GM12801 (cell line): ENCODE data around the gene ZBTB44.

Experiments used
- TF ChIP-seq, protein P1 (sequence below): IDR thresholded peaks from one replicate; pipeline ENCODE4 v1.5.1; 2011; ENCODE audit warnings: control low read depth; ENCODE audit not compliant: insufficient read length; ENCODE audit errors: extremely low read depth

Gene ZBTB44

DNA sequence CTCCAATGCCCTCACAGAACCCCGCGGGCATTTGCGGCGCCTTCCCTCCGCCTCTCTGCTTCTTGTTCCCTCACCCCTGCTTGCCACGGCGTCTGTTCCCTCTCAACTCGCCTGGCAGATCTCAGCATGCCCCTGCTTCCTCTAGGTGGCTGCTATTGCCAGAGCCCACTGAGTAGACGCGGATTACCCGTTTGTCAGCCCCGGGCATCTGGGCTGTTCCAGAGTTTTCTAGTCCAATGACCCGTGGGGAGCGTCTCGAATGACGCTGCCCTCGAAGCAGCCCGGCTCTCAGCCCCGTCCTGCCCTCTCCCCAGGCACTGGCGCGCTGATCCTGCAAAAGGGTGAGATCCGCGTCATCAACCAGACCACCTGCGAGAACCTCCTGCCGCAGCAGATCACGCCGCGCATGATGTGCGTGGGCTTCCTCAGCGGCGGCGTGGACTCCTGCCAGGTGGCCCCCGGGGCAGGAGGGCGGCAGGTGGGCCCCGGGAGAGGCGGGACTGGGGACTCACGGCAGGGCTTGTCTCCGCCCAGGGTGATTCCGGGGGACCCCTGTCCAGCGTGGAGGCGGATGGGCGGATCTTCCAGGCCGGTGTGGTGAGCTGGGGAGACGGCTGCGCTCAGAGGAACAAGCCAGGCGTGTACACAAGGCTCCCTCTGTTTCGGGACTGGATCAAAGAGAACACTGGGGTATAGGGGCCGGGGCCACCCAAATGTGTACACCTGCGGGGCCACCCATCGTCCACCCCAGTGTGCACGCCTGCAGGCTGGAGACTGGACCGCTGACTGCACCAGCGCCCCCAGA, 105.4 kb downstream of the ZBTB44 start:
- TF ChIP-seq, protein P1, sequence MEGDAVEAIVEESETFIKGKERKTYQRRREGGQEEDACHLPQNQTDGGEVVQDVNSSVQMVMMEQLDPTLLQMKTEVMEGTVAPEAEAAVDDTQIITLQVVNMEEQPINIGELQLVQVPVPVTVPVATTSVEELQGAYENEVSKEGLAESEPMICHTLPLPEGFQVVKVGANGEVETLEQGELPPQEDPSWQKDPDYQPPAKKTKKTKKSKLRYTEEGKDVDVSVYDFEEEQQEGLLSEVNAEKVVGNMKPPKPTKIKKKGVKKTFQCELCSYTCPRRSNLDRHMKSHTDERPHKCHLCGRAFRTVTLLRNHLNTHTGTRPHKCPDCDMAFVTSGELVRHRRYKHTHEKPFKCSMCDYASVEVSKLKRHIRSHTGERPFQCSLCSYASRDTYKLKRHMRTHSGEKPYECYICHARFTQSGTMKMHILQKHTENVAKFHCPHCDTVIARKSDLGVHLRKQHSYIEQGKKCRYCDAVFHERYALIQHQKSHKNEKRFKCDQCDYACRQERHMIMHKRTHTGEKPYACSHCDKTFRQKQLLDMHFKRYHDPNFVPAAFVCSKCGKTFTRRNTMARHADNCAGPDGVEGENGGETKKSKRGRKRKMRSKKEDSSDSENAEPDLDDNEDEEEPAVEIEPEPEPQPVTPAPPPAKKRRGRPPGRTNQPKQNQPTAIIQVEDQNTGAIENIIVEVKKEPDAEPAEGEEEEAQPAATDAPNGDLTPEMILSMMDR, result no peak

DNA sequence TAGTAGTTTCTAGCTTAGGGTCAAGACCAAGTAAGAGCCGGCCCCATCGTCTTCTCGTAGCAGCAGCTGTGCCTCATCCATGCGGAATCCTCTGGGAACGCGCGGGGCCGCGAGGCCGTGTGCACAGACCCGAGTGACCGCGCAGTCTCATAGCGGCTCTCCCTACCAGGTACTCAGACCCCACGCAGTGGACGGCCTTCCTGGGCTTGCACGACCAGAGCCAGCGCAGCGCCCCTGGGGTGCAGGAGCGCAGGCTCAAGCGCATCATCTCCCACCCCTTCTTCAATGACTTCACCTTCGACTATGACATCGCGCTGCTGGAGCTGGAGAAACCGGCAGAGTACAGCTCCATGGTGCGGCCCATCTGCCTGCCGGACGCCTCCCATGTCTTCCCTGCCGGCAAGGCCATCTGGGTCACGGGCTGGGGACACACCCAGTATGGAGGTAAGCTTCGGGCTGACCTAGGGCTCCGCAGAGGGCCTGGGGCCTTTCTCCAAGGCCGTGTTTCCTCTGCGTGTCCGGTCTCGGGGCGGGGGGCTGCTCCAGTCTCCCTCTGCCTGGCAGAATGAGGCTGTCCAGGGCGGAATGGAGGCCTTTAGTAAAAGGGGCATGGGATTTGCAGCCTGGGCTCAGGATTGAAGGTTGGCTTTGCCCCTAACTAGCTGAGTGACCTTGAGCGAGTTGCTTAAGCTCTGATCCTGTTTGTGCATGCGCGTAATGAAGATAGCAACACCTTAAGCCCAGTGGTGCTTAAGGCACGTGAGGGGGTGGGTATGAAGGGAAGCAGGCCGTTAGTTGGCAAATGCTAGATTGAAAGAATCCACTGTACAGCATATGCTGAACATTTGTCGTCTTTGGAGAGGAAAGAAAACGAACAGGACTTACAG, 106.2 kb downstream of the ZBTB44 start:
- TF ChIP-seq, protein P1, result no peak

DNA sequence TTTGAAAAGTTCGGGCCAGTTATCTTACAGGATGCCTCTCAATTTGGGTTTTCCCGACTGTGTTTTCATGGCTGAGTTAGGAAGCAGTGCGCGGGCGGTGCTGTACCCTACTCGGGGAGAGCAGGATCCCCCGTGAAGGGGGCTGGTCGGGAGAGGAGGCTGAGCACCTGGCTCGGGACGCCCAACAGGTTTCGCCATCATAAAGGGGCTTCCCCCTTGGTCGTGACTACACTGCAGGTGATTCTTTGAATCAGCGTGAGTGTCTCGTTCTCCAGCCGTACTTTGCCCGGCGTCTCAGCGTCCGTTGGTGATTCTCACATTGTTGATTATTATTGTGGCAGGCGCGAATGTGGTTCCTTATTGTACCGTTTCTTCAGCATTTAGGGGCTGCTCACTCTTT, 108.6 kb downstream of the ZBTB44 start:
- TF ChIP-seq, protein P1, result no peak

DNA sequence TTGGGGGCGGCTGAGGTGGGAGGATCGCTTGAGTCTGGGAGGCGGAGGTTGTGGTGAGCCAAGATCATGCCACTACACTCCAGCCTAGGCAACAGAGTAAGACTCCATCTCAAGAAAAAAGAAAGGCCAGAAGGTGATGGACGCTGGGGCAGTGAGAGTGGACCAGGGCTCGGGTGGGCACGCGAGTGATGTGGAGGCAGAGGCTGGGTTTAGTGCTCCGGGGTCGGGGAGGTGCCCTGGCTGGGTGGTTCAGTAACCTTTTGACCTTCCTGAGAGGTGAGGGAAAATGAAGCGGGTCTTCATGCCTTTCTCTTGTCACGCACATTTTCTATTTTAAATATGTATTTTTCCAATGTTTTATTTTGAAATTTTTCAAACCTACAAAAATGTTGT, 110.0 kb downstream of the ZBTB44 start:
- TF ChIP-seq, protein P1, result no peak

DNA sequence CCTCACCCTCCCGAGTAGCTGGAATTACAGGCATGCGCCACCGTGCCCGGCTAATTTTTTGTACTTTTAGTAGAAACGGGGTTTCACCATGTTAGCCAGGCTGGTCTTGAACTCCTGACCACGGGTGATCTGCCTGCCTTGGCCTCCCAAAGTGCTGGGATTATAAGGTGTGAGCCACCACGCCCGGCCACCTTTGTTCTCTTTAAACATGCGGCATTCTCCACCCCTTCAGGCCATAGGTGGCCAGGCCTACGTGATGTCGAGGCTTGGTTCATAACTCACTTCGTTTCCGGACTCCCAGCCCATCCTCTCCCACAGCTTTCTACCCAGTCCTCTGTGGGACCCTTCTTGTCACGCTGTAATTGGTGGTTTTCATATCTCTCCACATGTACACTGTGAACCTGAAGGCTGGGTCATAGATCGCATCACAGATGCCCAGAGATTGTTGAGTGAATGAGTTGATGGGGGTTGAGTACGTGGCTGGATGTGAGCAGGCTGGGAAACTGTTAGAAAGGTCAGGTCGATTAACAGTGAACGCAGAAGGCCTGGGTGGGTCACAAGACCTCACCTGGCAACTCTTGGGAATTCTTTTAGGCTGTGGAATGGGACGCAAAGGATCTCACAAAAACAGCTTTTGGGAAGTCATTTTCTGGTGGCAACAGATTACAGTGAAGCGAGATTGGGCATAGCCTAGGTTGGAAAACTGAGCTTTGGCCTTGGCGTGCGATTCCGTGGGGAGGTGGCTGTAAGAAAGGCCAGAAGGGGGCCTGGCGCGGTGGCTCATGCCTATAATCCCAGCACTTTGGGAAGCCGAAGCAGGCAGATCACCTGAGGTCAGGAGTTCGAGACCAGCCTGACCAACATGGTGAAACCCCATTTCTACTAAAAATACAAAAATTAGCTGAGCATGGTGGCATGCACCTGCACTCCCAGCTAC, 110.7 kb downstream of the ZBTB44 start:
- TF ChIP-seq, protein P1, result no peak

DNA sequence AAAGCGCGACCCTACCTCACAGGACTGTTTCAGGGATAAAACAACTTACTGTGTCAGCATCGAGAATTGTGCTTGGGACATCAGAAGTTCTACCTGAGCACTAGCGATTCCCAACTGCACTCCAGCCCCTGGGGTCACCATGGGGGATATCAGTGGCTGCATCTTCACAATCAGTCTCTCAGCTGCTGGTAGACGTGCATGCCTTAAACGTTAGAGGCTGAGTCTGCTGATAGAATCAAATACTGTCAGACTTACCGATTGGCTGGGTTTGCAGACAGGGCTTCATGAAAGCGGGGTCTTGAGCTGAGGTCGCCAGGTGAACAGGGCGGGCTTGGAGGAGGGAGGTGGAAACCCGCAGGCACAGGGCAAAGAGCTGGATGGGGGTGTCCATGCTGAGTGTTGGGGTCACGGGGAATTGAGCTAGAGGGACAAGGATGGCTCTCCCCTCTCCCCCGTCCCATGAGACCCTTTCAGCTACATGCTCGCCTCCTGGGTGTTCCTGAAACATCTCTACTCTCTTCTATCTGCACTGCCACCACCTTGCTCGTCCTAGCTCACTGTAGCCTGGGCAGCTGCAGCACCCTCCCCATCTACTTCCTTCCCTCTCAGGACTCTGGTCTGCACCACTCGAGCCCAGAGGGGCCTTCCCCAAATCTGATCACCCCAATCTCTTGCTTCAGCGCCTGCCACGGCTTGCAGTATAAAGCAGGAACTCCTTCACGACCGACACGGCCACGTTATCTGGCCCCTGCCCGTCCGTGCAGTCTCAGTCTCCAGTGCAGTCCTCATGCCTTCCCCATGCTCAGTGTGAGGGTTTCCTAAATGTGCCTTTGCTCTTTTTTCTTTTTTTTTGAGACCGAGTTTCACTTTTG, 111.7 kb downstream of the ZBTB44 start:
- TF ChIP-seq, protein P1, result no peak
